Left lung (tissue), 10 donors: ENCODE data around the gene IFRD2. TPM values are rescaled to one million over a fixed set of nuclear protein-coding genes. Genes with fewer than 3 reads are reported as not detected.
A peak's percentile ranks its signal among the peaks of the same experiment; 100 is the strongest.
"Not testable (repeated sequence)": the region's sequence is repeated elsewhere in the genome, so short reads cannot be mapped to it uniquely, and the experiment has no call there.

Experiments used
- ATAC-seq: fragments of 200-7000 bp; cut with Tn5 transposase; one replicate; pipeline ENCODE4 v1.9.1; 2020; ENCODE audit warnings: moderate library complexity
- DNase-seq, 4 donors: peaks; one replicate each; pipeline ENCODE4 v3.0.0-alpha.2; 2013 to 2020
- H3K27ac ChIP-seq, 2 donors: fragments of 200-600 bp; sonication (generic) in 1 of 2; one replicate each; pipeline versions ENCODE4 v1.5.0 to v1.8.0; 2020 to 2021
- H3K27me3 ChIP-seq, 2 donors: fragments of 200-600 bp; sonication (generic) in 1 of 2; one replicate each; pipeline versions ENCODE4 v1.5.0 to v1.8.0; 2020 to 2021
- H3K36me3 ChIP-seq, 2 donors: fragments of 200-600 bp; sonication (generic) in 1 of 2; one replicate each; pipeline versions ENCODE4 v1.5.0 to v1.8.0; 2020 to 2021
- H3K4me1 ChIP-seq, 2 donors: fragments of 200-600 bp; one replicate each; pipeline ENCODE4 v1.8.0; 2021
- H3K4me3 ChIP-seq, 2 donors: fragments of 200-600 bp; sonication (generic) in 1 of 2; one replicate each; pipeline versions ENCODE4 v1.5.0 to v1.8.0; 2020 to 2021; ENCODE audit warnings: mild to moderate bottlenecking in 1 of 2
- H3K9me3 ChIP-seq, 2 donors: fragments of 200-600 bp; sonication (generic) in 1 of 2; one replicate each; pipeline versions ENCODE4 v1.5.0 to v1.8.0; 2020 to 2021
- CTCF ChIP-seq, 2 donors: fragments of 200-600 bp; sonication (generic) in 1 of 2; IDR thresholded peaks; one replicate each; pipeline versions ENCODE4 v1.5.0 to v1.8.0; 2021; ENCODE audit warnings: antibody characterized with exemption in 2 of 2
- intact Hi-C, 2 donors: fragments of 100-400 bp; cut with DNase I; formaldehyde crosslinking; loops; one replicate each; pipeline versions ENCODE4 v1.11.2 to v1.14.2; 2022
- polyA plus RNA-seq, 6 donors: library from polyadenylated mRNA; unstranded; fragments of 120-200 nt; gene quantifications; one replicate each; pipeline ENCODE4 v1.2.1, GENCODE V29; 2013; ENCODE audit not compliant: insufficient read length in 6 of 6
- total RNA-seq, 2 donors: library from RNA; stranded (reverse); fragmentation: NEBNext Ultra II Directional; extraction: Animal tissue kit (Norgen Biotek cat#: 25700); gene quantifications; one replicate each; pipeline ENCODE4 v1.2.1, GENCODE V29; 2021
- donor health status: DM: no; HTN: yes; CAD: no.
- donor health status: DM: no; HTN: no; CAD: no.

Gene IFRD2
- total and polyA plus RNA-seq, 8 donors: 29.6 to 104 (median 38.5) TPM

- Histone ChIP-seq H3K27me3 (no peaks in the 10 kb centered on the region), H3K4me3 (no peak overlapping the region), H3K27ac (no peak overlapping the region), H3K9me3 (no peaks in the 10 kb centered on the region), H3K4me1 (peaks cover 11 to 20% of the 10 kb centered on the region in 2 donors), H3K36me3 (peaks cover 0 to 48% of the 10 kb centered on the region in 2 donors)
- no peak for ATAC-seq
- intact Hi-C loops: no loop called here
- no peak for DNase-seq
- TF ChIP-seq CTCF (IDR thresholded peaks at IDR 0.05): no peak
Measured at GRCh38 chr3:50290161-50290641, 2.0 kb downstream of the IFRD2 start.

- intact Hi-C loops: no loop called here
- Histone ChIP-seq H3K36me3 (peaks cover 0 to 48% of the 10 kb centered on the region in 2 donors), H3K4me1 (peaks cover 11 to 20% of the 10 kb centered on the region in 2 donors), H3K27ac (no peak overlapping the region), H3K4me3 (no peak overlapping the region), H3K9me3 (no peaks in the 10 kb centered on the region), H3K27me3 (no peaks in the 10 kb centered on the region)
- TF ChIP-seq CTCF (IDR thresholded peaks at IDR 0.05): no peak
- ATAC-seq: no peak
- no peak for DNase-seq
Measured at GRCh38 chr3:50289130-50289529, 3.1 kb downstream of the IFRD2 start.

DNA sequence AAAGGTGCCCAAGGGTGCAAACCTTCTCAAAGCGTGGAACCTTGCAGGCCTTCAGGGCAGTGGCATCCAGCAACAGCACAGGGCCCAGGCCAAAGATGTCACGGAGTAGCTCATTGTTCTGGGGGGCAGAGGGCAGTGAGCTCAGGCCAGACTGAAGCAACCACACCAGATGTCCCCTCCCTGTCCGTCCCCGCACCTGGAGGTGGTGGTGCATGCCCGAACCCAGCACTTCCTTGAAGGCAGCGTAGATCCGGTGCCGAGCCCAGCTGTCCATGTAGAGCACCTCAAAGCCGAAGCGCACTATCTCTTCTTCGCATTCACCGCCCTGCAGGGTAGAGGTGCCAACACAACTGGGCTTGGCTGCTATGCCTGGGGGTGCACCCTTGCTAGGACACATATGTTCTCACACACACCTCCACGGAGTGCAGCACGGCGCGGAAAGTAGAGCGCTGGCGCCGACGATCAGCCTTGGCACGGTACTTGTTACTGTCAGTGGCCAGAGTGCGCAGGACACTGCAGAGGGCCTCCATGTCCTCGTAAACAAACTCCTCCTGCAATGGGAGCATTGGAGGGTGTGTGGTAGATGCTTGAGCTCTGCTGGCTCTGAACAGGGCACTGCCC lies 3.7 kb downstream of the IFRD2 start:
- Histone ChIP-seq H3K9me3 (no peaks in the 10 kb centered on the region), H3K4me1 (peaks cover 11 to 20% of the 10 kb centered on the region in 2 donors), H3K36me3 (peaks cover 0 to 48% of the 10 kb centered on the region in 2 donors), H3K4me3 (no peak overlapping the region), H3K27ac (no peak overlapping the region), H3K27me3 (no peaks in the 10 kb centered on the region)
- intact Hi-C loops: no loop called here
- no peak for TF ChIP-seq CTCF (IDR thresholded peaks at IDR 0.05)
- DNase-seq (no peak), ATAC-seq (no peak)

GRCh38 chr3:50287262-50287661 lies 5.0 kb downstream of the IFRD2 start:
- Histone ChIP-seq H3K4me3 (no peak overlapping the region), H3K9me3 (no peaks in the 10 kb centered on the region), H3K36me3 (peaks cover 0 to 48% of the 10 kb centered on the region in 2 donors), H3K4me1 (peaks cover 5 to 9% of the 10 kb centered on the region in 2 donors), H3K27me3 (no peaks in the 10 kb centered on the region), H3K27ac (no peak overlapping the region)
- TF ChIP-seq CTCF (IDR thresholded peaks at IDR 0.05): no peak
- no peak for ATAC-seq
- no peak for DNase-seq
- intact Hi-C loops: no loop called here

GRCh38 chr3:50286322-50287227 lies 5.7 kb downstream of the IFRD2 start:
- H3K27me3 ChIP-seq: no peaks in the 10 kb centered on the region
- H3K27ac ChIP-seq: no peak overlapping the region
- no peak for ATAC-seq
- DNase-seq: peak in 1 of 4 donors; percentile 65
- no peak for TF ChIP-seq CTCF (IDR thresholded peaks at IDR 0.05)
- intact Hi-C loops: no loop called here
- no peak overlapping the region for H3K4me3 ChIP-seq
- peaks cover 0 to 48% of the 10 kb centered on the region in 2 donors for H3K36me3 ChIP-seq
- H3K4me1 ChIP-seq: peaks cover 5 to 7% of the 10 kb centered on the region in 2 donors
- H3K9me3 ChIP-seq: no peaks in the 10 kb centered on the region

- H3K4me3 ChIP-seq, H3K9me3 ChIP-seq, H3K27ac ChIP-seq, H3K27me3 ChIP-seq, H3K4me1 ChIP-seq, intact Hi-C loops, DNase-seq, ATAC-seq: not testable (repeated sequence)
- H3K36me3 ChIP-seq: peaks cover 0 to 33% of the 10 kb centered on the region in 2 donors
Measured at GRCh38 chr3:50284121-50284520, 8.1 kb downstream of the IFRD2 start.
